GM18507 (cell line): ENCODE measurements around the gene STARD13.
A peak's percentile ranks its signal among the peaks of the same experiment; 100 is the strongest.

Experiments
- DNase-seq: peaks from one replicate; pipeline ENCODE4 v3.0.0; 2011; ENCODE audit warnings: low read depth; ENCODE audit not compliant: insufficient read length; ENCODE audit errors: extremely low spot score
- FAIRE-seq: peaks from 2 replicates; lab custom pipeline; 2011; peaks lifted over from hg19 to GRCh38; lab: Jason Lieb, UNC

Gene STARD13

GRCh38 chr13:33312150-33312860, 26.8 kb upstream of the STARD13 start:
- DNase-seq: no peak

DNA sequence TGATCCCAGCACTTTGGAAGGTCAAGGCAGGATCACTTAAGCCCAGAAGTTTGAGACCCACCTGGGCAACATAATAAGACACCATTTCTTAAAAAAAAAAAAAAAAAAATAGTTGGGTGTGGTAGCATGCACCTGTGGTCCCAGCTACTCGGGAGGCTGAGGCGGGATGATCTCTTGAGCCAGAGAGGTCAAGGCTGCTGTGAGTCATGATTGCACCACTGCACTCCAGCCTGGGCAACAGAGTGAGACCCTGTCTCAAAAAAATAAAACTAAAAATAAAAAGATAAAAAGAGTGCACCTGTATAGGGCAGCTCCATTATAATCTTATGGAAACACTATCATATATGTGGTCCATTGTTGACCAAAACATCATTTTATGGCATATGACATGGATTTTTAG, 25.5 kb upstream of the STARD13 start:
- DNase-seq (no peak), FAIRE-seq (no peak)

More at GRCh38 chr13:33312150-33312860, 26.8 kb upstream of the STARD13 start:
- FAIRE-seq: no peak

GRCh38 chr13:33310245-33311038, 24.9 kb upstream of the STARD13 start:
- FAIRE-seq: no peak

GRCh38 chr13:33308863-33309262, 23.3 kb upstream of the STARD13 start:
- no peak for DNase-seq
- FAIRE-seq: no peak

More at GRCh38 chr13:33310245-33311038, 24.9 kb upstream of the STARD13 start:
- no peak for DNase-seq

DNA sequence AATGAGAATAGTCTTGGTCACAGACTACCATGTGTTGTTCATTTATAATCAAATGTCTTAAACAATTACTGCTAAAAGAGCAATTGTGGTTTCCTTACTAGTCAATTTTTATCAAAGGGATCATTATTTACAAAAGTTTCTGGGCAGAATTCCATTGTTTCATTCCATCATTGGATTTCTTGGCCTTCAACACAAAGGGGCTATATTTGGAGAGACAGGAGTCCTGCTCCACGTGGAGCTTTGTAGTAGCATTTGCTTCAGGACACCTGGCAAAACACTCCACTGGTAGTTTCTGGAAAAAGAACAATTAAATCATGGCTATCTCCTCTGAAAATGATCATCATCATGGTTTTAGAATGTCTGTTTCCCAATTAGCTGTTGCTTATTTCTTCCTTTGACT, 22.3 kb upstream of the STARD13 start:
- no peak for FAIRE-seq
- DNase-seq: no peak

GRCh38 chr13:33303855-33304597, 18.5 kb upstream of the STARD13 start:
- FAIRE-seq: no peak
- DNase-seq: no peak

DNA sequence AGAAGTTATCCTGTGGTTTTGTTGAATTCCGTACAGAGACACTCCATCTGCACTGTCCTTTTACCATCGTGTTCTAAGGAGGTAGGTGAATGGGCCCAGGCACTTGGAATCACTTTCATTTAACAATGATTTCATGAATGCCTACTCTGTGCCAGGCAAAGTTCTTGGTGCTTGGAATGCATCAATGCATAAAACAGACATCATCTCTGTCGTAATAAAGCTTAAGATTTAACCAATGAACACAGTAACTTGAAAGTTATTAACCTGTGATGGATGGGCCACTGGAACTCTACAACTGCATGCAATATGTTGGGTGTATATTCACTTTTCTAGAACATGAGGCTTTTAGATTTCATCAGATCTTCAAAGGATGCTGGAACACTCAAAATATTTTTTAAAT, 14.1 kb upstream of the STARD13 start:
- DNase-seq: no peak
- no peak for FAIRE-seq

- DNase-seq: no peak
- no peak for FAIRE-seq
Observed at GRCh38 chr13:33296793-33297425, 11.4 kb upstream of the STARD13 start.

DNA sequence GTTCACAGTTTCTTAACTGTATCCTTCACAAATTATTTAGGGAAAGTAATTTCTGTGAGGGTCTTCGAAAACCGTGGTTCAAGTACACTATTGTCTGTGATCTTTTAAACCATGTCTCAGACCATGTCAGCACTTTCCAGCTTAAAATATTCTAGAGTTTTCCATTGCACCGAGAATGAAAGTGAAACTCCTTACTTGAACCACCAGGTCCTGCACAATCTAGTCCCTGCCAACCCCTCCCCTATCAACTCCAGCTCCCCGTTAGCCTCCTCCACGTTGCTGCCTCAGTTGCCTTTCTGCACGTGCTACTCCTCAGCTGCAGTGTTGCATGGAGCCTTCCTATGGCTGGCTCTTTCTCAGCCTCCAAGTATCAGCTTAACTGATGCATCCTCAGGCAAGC, 7.2 kb upstream of the STARD13 start:
- no peak for FAIRE-seq

DNA sequence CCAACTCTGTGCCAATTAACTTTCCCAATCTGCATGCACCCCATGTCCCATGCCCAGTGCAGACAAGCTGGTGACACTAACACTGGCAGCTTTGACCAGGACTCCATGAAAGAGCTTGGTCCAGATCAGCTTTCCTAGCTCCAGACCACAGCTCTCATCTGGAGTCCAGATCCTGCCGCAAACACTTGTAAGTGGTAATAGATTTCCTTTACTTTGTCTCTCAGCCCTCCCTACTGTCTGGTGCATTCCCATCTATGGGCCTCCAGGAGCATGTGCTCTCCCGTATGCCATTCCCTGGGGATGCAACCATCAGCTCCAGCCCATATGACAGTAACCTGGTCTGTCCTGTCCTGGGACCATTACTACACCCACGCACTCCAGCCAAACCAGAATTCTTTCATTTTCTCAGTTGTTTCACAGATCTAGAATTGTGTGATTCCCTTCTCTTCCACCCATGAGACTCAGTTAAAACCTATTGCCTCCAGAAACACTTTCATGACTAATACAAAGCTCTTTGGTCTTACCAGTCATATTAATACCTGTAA, 4.9 kb upstream of the STARD13 start:
- FAIRE-seq (no peak), DNase-seq (no peak)

More for the DNA sequence above, 7.2 kb upstream of the STARD13 start:
- DNase-seq: no peak

GRCh38 chr13:33289966-33290365, 4.4 kb upstream of the STARD13 start:
- DNase-seq (no peak), FAIRE-seq (no peak)

DNA sequence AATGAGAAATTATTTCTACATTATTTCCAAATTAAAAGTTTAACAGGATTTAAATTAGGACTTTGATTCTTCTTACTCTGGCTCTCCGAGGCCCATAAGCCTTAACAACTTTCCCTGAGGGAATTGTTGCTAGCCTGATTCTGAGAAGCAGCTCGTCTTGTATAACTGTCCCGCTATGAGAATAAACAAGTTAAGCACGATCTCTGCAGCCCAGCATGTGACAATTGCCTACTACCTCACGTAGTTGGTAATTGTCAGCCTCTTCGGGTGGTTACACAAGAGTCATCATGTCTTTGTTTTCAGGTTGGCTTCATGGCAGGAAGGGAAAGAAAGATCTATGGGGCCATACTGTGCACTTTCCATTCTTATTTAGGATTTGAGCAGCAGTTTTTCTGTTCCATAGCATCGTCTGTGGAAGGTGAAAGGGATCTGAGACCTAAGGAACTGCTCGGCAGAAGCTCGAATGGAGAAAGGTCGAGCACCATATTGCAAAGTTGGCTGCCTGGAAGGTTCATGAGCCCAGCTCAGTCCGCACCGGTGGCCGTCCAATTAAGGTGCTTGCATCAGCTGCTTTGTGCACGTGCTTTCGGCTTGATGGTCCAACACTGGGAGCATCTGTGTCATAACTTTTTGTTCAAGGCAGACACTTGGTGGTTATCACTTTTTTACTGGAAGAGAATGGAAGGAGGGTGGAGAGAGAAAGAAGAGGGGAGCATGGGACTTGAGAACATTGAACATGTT, 1.8 kb upstream of the STARD13 start:
- FAIRE-seq (no peak), DNase-seq (no peak)

- DNase-seq (no peak), FAIRE-seq (no peak)
Observed at GRCh38 chr13:33286128-33286527, 573 bp upstream of the STARD13 start.

GRCh38 chr13:33284916-33285315, 639 bp downstream of the STARD13 start:
- DNase-seq: no peak
- FAIRE-seq: peak; percentile 24

- no peak for FAIRE-seq
Observed at GRCh38 chr13:33284031-33284430, 1.5 kb downstream of the STARD13 start.

DNA sequence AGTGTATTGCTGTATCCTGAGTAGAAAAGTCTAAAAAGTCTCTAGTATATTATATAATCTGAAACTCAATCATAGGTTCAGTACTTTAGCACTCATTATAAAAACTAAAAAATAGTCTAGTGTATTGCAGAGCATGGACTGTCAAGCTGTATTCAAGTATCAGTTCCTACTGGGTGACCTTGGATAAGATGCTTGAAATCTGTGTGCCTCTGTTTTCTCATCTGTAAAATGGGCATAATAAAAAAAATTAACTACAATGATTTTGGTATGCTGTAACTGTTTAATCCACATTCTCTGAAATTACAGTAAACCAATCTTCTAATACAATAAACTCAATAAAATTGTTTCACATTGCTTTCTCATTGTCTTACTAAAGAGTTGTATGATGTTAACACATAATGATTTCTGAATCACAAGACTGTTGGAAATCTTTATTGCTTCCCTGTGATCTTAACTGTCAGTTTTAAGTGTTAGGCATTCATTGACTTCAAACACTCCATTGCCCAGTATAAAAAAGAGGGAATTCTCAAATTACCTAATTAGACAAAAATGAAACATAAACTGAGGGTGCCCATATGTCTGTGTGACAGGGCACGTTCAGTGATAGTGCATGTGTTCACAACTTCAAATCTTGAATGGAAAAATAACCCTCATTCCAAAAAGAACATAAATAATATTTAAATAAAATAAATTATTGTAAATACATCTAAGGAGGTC, 2.2 kb downstream of the STARD13 start:
- DNase-seq (no peak), FAIRE-seq (no peak)

More at GRCh38 chr13:33284031-33284430, 1.5 kb downstream of the STARD13 start:
- no peak for DNase-seq

- no peak for DNase-seq
- no peak for FAIRE-seq
Observed at GRCh38 chr13:33281951-33282595, 3.5 kb downstream of the STARD13 start.

- DNase-seq: no peak
- no peak for FAIRE-seq
Observed at GRCh38 chr13:33280923-33281322, 4.6 kb downstream of the STARD13 start.
